ENCODE measurements around the gene ADCY4.

GRCh38 chr14:24289649-24290280, 45.1 kb downstream of the ADCY4 start:
- TF ChIP-seq CTCF (IDR thresholded peaks at IDR 0.05; ENCODE audit: insufficient read depth, low read length, poor library complexity, severe bottlenecking) (no peak), EZH2phosphoT487 (conservative IDR thresholded peaks at IDR 0.05; ENCODE audit: low read length) (no peak)
